K562 (cell line): ENCODE data around the gene COASY. TPM values are rescaled to one million over a fixed set of nuclear protein-coding genes. Genes with fewer than 3 reads are reported as not detected.
A peak's percentile ranks its signal among the peaks of the same experiment; 100 is the strongest.

Experiments
- CHD2 ChIP-seq: IDR thresholded peaks from 2 replicates; pipeline ENCODE4 v1.6.1; 2011; ENCODE audit warnings: low read depth, low read length
- DIDO1 ChIP-seq: fragments of 450-650 bp; IDR thresholded peaks from 2 replicates; pipeline ENCODE4 v1.6.1; 2016; ENCODE audit warnings: low read depth, missing biosample characterization, missing genetic modification characterization
- E2F6 ChIP-seq, 2 experiments: IDR thresholded peaks; 2 replicates each; pipeline ENCODE4 v1.6.1; 2011; ENCODE audit warnings: borderline replicate concordance in 1 of 2, control low read depth in 1 of 2, low read depth in 1 of 2, low read length in 1 of 2, mild to moderate bottlenecking in 1 of 2, mixed read lengths in 1 of 2, moderate library complexity in 1 of 2; ENCODE audit not compliant: insufficient read depth in 1 of 2, insufficient read length in 1 of 2, poor library complexity in 1 of 2, severe bottlenecking in 1 of 2; ENCODE audit errors: extremely low read depth in 1 of 2
- ETS1 ChIP-seq: conservative IDR thresholded peaks from 2 replicates; pipeline ENCODE4 v1.6.1; 2011; ENCODE audit warnings: low read depth, mild to moderate bottlenecking, low read length; ENCODE audit not compliant: control insufficient read depth
- FUS ChIP-seq: fragments of 200-400 bp; formaldehyde crosslinking; optimal IDR thresholded peaks from 2 replicates; pipeline ENCODE3; 2017; ENCODE audit warnings: low read depth, low read length
- RFX5 ChIP-seq: IDR thresholded peaks from 2 replicates; pipeline ENCODE4 v1.6.1; 2011; ENCODE audit warnings: low read depth, mild to moderate bottlenecking, improper control_type of control experiment, low read length
- SAP30 ChIP-seq: fragments of 200-600 bp; sonication (generic); IDR thresholded peaks from 2 replicates; pipeline ENCODE4 v1.6.1; 2012; ENCODE audit warnings: borderline replicate concordance, low read depth, mild to moderate bottlenecking, moderate library complexity, low read length, control low read depth, inconsistent platforms; ENCODE audit not compliant: insufficient read depth, poor library complexity, severe bottlenecking
- TFAM ChIP-seq: fragments of 250-450 bp; sonication (Bioruptor Pico); conservative IDR thresholded peaks from 2 replicates; pipeline ENCODE4 v1.5.0; 2021; ENCODE audit warnings: mild to moderate bottlenecking, moderate library complexity
- ZFX ChIP-seq: sonication (generic); formaldehyde crosslinking; IDR thresholded peaks from 2 replicates; pipeline ENCODE4 v1.8.0; 2022; ENCODE audit warnings: mild to moderate bottlenecking, missing genetic modification reagents, moderate library complexity
- ZKSCAN1 ChIP-seq: fragments of 150-350 bp; IDR thresholded peaks from 2 replicates; pipeline ENCODE4 v1.6.1; 2016; ENCODE audit warnings: low read depth, low read length
- ZNF165 ChIP-seq: fragments of 250-450 bp; sonication (Bioruptor Pico); IDR thresholded peaks from 2 replicates; pipeline ENCODE4 v1.4.0; 2020; ENCODE audit warnings: borderline replicate concordance
- ZNF507 ChIP-seq: conservative IDR thresholded peaks from 2 replicates; pipeline ENCODE4 v1.6.1; 2017; ENCODE audit warnings: missing genetic modification characterization, missing compliant biosample characterization
- polyA plus RNA-seq, 8 experiments: library from polyadenylated mRNA; depleted of rRNA in 4 of 8; stranded (reverse) in 5 of 8; unstranded in 3 of 8; fragments of >200 nt; fragmentation: Nextera tagmentation in 2 of 8; fragmentation: Illumina TruSeq in 1 of 8; extraction: Ambion mirVana in 2 of 8; extraction: Trizol in 1 of 8; gene quantifications; 2 replicates each; pipeline versions ENCODE4 v1.2.1 to v1.2.3, GENCODE V29; 2011 to 2014; ENCODE audit warnings: inconsistent platforms in 1 of 8, missing spikeins in 1 of 8
- total RNA-seq, 7 experiments: library from RNA; depleted of rRNA in 6 of 7; stranded (reverse); fragments of >200 nt in 6 of 7; fragmentation: Illumina TruSeq in 2 of 7; extraction: Trizol in 2 of 7; gene quantifications; 2 replicates each; pipeline versions ENCODE4 v1.2.1 to v1.2.3, GENCODE V29; 2011 to 2021; ENCODE audit warnings: low replicate concordance in 1 of 7

COASY gene
- total and polyA plus RNA-seq, 9 of the 15 experiments (the other 6 are each of a cell fraction or from before 2014, with no cell fraction given) = 25.4 to 175 (median 62.3) TPM

GRCh38 chr17:42553161-42553818 lies 8.7 kb upstream of the COASY start (continued):
- no peak for TF ChIP-seq ZNF507 (tag)
- TF ChIP-seq TFAM = no peak
- no peak for TF ChIP-seq ZNF165 (CRISPR knock-in tag)
- peak in 1 of 2 experiments; percentile 67 for TF ChIP-seq E2F6 (IDR thresholded peaks at IDR 0.05; ENCODE audit: borderline replicate concordance in 1 of 2, extremely low read depth in 1 of 2, insufficient read depth in 1 of 2, insufficient read length in 1 of 2, low read depth in 1 of 2, low read length in 1 of 2, poor library complexity in 1 of 2, severe bottlenecking in 1 of 2)
- TF ChIP-seq SAP30 = no peak
- TF ChIP-seq CHD2 = no peak
- peak; percentile 89 for TF ChIP-seq ZFX (CRISPR knock-in tag)
- peak; percentile 53; the same call in 1 of the 2 replicates for TF ChIP-seq ZKSCAN1
- no peak for TF ChIP-seq FUS
- no peak for TF ChIP-seq ETS1
- TF ChIP-seq DIDO1 (tag) = no peak
- no peak for TF ChIP-seq RFX5
